Stimulated activated CD4-positive, alpha-beta T cell treated with anti-CD3 and anti-CD28 coated beads, Interleukin-12 subunit alpha, Interleukin-12 subunit beta, amount 100 ng/mL, for 4 hours (primary cell): ENCODE results near the gene NOXRED1.
"Not testable (repeated sequence)": the region's sequence is repeated elsewhere in the genome, so short reads cannot be mapped to it uniquely, and the experiment has no call there.

Experiments
- DNase-seq: peaks from one replicate; pipeline ENCODE4 v3.0.0-alpha.2; 2020

The NOXRED1 gene, protein sequence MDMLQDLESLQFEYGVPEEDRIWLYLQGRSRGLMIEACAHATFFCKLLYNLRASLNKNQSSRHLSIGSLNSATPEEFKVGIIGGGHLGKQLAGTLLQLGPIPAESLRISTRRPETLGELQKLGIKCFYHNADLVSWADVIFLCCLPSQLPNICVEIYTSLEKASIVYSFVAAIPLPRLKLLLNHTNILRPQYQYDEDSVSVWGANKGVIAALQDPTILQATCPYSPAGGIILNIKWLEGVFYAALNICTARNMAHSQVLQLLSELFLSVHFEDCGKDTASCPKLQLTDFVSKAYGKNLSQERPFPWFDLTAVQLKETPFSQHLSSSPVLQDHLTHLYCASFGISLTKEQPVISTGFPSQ

DNA sequence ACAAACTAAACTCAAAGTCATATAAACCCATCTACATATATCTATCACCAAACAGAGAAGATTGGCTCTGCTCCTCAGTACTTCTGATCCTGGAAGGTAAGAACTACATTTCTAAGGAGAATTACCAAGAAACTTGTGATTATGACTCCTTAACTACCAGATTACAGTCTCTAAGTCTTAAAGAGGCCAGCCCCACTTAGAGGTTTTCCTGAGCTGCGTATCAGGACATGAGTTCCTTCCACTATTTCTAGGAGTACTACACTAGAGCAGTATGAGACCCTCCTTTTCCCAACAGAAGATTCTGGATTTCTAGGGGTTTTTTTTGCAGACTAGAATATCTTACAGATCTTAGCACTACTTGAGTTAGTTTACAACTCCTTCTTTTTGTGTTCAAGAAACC lies at the start of gene NOXRED1:
NOXRED1 (minus strand) TSS at position 101 of the 400 bp plus-strand sequence. CDS start 634 bp downstream, outside the sequence.
- DNase-seq = no peak

DNA sequence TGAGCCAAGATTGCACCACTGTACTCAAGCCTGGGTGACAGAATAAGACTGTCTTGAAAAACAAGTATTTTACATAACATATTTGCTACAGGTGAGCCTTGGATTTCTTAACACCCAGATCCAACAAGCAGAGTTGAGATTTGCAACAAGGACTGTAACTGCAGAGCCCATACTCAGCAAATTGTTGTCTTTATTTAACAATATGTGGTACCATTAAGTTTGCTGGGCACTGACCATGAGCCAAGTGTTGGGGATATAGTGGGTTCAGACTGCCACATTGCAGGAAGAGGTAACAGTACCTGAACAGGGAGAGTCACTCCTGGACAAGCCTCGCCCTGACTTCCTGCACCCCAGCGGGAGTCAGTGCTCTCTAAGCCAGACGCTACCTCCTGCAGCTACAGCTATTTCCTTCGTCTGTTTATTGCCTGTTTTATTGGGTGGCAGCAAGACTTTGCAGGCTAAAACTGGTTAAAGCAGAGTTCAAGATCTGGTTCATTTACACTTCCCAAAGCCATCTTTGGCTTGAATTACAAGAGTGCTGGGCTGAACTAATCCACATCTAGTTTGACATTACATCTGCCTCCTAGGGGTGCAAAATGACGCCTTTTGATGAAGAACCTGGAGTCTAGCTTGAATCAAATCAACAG lies 47.0 kb upstream of the NOXRED1 start:
- no peak for DNase-seq

DNA sequence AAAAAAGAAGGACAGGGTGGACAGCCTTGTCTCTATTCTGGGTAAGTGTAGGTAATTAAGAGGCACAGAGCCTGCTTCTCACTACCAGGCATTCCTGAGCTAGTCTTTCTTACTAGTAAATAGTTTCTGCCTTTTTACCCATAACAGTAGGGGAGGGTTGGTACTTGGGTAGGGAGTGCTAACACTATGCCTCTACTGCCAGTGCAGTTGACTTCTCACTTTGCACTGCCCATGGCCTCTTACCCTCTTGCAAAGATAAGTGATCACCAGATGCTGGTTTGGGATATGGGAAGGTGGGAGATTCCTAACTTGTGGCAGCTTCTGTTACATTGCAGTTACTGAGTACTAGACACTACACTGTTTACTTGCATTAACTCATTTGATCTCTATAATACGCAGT lies 46.2 kb upstream of the NOXRED1 start:
- no peak for DNase-seq

DNA sequence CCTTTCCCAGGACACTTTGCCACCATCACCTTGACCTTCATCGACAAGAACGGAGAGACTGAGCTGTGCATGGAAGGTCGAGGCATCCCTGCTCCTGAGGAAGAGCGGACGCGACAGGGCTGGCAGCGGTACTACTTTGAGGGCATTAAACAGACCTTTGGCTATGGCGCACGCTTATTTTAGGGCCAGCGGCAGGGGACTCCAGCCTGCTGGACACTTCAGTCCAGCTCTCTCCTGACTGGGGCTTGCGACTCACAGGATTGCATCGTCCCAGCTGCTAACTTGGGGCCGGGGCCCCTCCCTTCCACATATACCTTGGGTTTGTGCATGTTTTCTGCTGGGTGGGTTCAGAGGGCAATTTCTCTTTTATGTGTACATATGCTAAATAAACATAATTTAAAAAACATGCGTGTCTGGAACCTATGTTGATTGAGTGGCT lies 45.8 kb upstream of the NOXRED1 start:
- no peak for DNase-seq

DNA sequence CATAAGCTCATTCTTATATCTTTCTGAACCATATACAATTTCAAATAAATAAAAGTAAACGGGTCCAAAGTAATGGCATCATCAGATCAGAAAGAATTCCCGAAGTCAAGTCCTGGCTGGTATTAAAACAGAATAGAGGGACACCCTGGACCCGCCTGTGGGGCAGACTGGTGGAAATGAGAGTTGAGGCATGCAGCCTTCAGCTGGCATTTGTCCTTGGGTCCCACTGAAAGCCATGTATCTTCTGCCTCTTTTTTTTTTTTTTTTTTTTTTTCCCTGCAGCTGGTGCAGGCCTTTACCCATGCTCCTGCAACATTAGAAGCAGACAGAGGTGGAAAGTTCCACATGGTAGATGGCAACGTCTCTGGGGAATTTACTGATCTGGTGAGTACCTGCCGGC lies 44.5 kb upstream of the NOXRED1 start:
- no peak for DNase-seq

DNA sequence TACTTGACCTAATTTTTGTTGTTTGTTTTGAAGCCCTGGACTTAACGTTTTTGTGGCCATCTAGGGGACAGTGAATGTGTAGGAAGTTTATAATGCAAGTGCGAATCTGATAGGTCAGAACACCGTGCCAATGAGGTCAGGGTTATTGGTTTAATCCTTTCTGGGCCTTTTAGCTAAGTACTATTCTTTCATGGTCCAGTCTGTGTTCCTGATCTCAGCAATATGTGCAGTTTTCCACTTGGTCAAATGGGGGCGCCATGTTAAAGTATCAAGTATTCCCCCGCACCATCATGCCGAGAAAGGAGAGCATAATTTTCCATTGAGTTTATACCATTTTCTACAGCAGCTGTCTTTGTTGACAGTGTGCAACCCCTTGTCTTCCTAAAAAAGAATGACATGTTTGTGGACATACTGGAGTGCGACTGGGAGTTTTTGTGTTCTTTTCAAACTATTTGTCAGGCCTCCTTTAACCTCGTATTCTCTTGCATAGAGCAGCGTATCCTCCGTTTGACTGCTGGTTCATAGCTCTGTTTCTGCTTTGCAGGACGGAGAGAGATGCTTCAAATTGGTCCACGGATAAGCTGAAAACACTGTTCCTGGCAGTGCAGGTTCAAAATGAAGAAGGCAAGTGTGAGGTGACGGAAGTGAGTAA lies 35.9 kb upstream of the NOXRED1 start:
- peak; percentile 48 for DNase-seq

DNA sequence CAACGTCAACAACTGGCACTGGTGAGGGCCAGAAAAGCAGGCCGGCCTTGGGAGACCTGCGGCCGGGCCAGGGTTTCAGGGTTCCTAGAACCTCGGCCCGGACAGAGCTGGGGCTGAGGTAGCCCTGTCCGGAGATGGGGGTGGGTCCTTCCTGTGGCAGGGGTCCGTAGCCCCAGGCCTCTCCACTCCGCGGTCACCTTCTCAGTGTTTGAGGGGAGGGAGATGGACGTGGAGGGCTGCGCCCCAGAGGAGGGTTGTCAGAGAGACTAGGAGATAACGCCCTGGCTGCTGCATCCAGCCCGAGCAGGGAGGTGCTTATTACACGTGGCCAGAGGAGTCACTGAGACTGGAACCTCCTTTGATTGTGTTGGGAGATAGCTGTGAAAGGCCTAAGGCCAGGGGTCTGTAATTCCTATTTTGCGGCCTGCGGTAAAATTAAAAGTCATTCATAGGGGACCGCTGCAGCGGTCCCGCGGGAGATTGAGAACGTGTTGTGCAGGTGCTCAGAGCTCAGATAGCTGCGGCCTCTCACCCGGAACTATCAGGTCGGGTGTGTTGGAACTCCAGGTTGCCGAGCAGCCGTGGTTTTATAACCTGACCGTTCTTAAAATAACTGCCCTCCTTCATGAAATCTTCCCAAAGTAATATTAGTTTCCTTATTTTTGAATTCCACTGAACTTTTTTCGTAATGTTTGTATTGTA lies 35.1 kb upstream of the NOXRED1 start:
- peak; percentile 25 for DNase-seq

DNA sequence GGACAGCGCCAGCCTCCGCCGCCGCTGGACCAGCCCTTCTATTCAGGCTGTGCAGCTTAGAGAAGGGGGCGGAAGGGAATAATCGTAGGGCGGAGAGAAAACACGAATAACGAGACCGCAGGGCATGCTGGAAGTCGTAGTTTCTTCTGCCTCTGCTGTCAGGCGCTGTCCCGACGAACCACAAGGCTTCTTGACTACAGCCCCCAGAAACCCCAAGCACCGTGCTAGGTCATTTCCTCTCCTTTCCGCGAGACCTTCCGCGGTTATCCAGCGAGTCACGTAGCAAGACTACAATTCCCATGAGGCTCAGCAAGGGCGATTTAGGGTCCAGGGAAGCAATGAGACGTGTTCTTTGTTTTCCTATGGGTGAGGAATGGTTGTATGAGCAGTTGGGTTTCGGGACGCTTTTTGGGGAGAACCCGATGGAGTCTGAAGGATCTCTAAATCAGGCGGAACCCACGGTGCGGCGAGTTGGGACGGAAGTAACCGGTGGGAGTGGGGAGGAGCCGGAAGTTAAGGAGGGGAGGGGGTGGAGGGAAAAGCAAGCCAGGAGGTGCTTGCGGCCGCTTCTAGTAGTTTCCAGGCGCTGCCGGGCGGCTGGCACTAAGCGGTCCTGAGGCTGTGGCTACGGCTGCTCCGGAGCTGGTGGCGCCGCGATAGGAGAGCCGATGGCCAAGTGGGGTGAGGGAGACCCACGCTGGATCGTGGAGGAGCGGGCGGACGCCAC lies 34.4 kb upstream of the NOXRED1 start, which contains the start of the genes AHSA1 and VIPAS39:
AHSA1 (plus strand) TSS at position 572 of the 727 bp plus-strand sequence; CDS start at position 669, 97 bp downstream.
VIPAS39 (minus strand) TSS at position 80 of the 727 bp plus-strand sequence. CDS start 3,499 bp downstream, outside the sequence.
- DNase-seq = peak; percentile 83

DNA sequence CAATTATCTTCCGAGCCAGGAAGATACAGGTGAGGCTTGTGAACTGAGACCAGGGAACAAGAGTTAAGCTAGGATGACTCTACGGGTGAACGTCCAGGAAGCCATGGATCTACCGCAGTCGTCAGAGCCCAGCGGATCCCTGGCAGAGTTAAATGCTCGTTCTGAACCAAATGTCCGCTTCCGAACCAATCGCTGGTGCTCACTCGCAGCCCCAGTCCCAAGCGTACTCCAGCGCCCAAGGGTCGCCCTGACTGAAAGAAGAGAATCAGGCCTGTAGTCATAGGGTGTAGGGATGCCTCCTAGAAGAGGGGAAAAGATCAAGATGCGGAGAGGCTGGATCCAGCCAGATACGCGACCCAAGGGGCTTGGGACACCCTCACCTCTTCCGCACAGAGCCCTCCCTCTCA lies 33.8 kb upstream of the NOXRED1 start:
- peak; percentile 2 for DNase-seq

DNA sequence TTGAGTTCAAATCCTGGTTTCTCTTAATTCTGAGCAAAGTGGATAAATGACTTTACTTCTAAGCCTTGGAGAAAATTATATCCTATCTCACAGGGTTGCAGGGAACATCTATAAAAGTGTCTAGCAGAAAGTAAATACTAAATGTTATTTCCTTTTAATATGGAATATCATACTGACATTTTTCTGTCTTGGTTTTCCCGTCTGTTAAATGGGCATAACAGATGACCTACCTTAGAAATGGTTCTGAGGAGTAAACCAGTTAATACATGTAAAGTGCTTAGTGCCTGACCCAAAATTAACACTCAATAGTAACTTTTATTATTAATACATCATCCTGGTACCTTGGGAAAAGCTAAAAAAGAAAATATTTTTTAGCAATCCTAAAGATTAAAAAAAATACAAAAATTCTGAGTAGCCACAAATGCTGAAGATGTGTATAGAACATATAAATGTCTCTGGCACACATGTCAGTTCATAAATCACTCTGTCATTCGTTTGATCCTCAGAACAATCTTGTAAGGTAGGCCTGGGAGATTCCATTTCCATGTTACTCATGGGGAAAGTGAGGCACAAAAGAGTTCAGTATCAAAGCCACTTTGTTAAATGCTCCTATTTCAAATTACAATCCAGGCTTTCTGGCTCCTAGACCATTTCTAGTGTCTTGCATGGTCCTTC lies 32.8 kb upstream of the NOXRED1 start:
- no peak for DNase-seq

DNA sequence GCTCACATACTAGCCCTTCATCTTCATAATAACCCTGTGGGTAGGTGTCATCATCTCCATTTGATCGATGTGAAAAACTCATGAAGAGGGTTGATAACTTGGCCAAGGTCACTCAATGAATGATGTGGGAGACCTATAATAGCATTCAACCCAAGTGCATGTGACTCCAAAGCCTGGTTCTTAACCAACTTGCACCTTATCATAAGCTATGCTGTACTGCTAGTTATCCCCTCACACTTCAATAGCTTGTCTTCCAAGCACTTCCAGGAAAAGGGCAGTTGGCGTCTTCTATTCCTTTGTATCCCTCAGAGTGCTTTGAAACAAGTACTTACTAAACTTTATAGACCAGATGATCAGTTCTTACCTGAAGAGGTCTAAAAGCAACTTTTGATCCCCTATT lies 18.9 kb upstream of the NOXRED1 start:
- DNase-seq = no peak

DNA sequence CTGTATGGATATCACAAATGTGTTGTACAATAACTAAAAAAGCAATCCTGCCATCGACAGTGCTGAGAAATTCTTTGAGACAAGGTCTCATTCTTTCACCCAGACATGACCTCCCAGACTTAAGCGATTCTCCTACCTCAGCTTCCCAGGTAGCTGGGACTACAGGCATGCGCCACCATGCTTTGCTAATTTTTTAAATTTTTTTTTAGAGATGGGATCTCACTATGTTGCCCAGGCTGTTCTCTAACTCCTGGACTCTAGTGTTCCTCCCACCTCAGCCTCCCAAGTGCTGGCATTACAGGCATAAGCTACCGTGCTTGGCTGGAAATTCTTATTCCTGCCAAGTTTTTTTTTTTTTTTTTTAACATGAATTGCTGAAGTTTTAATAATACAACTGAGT lies 16.5 kb upstream of the NOXRED1 start:
- no peak for DNase-seq

DNA sequence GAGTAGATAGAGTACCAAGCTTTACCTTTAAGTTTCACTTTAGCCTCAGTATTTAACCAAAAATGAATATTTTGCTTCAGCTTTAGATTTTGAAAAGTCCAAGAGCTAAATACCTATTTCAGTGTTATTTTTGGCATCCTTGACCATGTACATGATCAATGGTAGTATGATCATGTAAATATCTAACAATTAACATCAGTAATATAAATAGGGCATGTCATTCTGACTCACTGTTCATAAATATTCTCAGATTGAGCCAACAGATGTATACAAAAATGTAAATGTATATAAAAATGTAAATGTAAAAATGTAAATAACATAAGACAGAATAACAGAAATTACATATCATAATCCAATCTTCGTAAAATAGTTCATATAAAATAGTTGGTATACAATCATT lies 15.3 kb upstream of the NOXRED1 start:
- DNase-seq = no peak

DNA sequence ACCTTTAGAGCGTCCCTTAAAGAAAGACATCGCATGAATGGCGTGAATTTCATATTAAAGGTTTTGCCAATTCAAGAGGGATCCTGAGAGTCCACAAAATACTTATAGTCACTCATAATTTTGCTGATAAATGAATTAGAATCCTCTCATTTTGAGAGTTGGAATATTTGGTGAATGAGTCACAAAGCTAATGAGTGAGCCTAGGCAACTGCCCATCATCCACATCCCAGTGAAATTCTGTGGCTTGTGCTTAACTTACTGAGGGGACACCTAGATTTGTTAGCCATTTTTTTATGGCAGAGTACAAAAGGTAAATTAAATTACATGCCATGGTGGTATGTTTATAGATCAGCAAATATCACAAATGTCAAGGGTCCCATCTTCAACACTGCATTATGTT lies 12.7 kb upstream of the NOXRED1 start:
- DNase-seq = no peak

DNA sequence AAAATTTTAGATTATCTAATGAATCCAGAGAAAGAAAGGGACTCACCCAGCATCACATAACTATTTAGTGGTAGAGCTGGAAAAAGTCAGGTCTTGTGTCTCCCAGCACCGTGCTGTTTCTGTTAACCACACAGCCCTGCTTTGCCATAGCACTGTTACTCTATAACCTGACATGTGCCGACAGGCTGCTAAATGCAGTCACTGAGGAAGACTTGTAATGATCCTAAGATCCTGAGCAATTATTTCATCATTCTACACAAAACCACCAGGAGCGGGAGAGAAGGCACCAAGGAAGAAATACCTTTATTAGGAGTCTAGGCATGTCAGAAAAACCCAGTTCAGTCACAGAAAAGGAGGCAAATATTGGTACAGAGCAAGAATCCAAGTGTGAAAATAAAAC lies 3.1 kb upstream of the NOXRED1 start:
- no peak for DNase-seq

DNA sequence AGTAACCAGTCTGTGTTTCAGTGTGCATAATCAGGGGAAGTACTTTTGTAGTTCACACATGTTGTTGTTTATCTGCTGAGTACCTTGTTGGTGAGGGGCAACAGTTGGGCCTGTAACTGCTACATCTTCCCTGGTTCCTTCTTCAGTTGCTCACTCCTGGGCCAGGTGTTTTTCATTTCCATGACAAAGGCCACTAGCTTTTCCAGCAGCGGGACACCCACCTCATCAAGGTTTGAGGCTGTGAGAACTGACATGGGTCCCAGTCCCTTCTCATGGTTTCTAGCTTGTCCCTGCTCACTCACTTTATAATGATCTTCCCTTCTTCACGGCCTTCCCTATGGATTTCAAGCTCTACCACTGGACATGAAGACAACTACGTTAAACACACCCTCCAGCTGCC lies 1.5 kb upstream of the NOXRED1 start:
- DNase-seq = no peak

DNA sequence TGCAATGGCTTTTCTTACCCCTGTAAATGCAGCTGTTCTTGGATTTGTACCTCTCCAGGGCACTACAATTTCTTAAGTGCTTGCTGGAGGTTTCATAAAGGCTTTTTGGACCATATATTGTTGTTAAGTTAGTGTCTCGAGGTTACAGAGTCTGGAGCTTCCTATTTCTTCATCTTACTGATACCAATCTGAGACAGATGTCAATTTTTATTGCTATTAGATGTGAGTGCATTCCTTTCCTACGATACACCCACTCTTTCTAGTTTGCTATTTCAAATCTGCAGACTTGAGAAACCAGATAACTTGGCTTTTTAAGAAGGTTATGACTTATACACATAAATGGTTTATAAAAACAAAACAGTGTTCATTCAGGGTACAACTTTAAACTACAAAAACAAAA lies 2.1 kb downstream of the NOXRED1 start:
- no peak for DNase-seq

DNA sequence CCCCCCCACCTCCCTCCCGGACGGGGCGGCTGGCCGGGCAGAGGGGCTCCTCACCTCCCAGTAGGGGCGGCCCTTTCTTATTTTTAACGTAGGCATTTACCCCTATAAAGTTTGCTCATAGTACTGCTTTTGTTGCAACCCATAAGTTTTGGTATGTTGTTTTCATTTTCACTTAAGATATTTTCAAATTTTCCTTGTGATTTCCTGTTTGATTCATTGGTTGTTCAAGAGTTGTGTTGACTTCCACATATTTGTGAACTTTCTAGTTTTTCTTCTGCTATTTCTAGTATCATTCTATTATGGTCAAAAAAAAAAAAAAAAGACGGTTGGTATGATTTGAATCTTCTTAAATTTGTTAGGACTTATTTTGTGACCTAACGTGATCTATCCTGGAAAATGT lies 6.5 kb downstream of the NOXRED1 start:
- no peak for DNase-seq

DNA sequence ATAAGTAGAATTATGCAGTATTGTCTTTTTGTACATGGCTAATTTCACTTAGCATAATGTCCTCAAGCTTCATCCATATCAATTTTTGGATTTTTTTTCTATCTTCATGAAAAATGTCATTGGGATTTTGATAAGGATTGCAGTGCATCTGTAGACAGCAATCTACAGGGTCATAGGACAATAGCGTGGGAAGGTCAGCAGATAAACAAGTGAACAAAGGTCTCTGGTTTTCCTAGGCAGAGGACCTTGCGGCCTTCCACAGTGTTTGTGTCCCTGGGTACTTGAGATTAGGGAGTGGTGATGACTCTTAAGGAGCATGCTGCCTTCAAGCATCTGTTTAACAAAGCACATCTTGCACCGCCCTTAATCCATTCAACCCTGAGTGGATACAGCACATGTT lies 7.2 kb downstream of the NOXRED1 start:
- not testable (repeated sequence) for DNase-seq

DNA sequence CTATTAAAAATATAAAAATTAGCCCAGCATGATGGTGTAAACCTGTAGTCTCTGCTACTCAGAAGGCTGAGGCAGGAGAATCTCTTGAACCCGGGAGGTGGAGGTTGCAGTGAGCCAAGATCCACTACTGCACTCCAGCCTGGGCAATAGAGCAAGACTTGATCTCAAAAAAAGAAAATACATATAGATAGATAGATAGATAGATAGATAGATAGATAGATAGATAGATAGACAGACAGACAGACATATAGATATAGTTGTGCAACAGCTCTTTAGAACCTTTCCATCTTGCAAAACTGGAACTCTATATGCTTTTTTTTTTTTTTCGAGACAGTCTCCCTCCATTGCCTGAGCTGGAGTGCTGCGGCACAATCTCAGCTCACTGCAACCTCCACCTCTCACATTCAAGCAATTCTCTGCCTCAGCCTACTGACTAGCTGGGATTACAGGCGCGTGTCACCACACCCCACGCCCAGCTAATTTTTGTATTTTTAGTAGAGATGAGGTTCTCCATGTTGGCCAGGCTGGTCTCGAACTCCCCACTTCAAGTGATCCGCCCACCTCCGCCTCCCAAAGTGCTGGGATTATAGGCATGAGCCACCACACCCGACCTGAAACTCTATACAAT lies 7.8 kb downstream of the NOXRED1 start:
- not testable (repeated sequence) for DNase-seq

DNA sequence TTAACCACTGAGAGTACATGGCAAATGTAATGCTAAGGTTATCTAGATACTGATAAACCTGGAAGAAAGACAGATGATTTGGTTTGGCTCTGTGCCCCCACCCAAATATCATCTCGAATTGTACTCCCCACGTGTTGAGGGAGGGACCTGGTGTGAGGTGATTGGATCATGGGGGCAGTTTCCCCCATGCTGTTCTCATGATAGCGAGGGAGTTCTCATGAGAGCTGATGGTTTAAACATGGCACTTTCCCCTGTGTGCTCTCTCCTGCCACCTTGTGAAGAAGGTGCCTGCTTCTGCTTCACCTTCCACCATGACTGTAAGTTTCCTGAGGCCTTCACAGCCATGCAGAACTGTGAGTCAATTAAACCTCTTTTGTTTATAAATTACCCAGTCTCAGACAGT lies 14.2 kb downstream of the NOXRED1 start:
- DNase-seq = no peak
